Measurements from ENCODE around the gene OR56A5.

- no peak for TF ChIP-seq POLR2AphosphoS5 (IDR thresholded peaks at IDR 0.05)
- TF ChIP-seq CTCF (IDR thresholded peaks at IDR 0.05), result no peak
Measured at GRCh38 chr11:6006395-6006794, 38.1 kb upstream of the OR56A5 start.

All from stomach (tissue), 4 donors.